T-helper 17 cell (primary cell): ENCODE measurements around the gene CCDC187. TPM values are rescaled to one million over a fixed set of nuclear protein-coding genes. Genes with fewer than 3 reads are reported as not detected.
"Not testable (repeated sequence)": the region's sequence is repeated elsewhere in the genome, so short reads cannot be mapped to it uniquely, and the experiment has no call there.

Experiments
- ATAC-seq: fragments of 150-1000 bp; cut with Tn5 transposase; 2 replicates; pipeline ENCODE4 v1.10.0; 2021; ENCODE audit warnings: mild to moderate bottlenecking, moderate library complexity
- DNase-seq, 3 donors: peaks; one replicate each; pipeline versions ENCODE4 v3.0.0 to v3.0.0-alpha.2; 2020 to 2021
- H3K9me3 ChIP-seq: one replicate; pipeline ENCODE4 v1.7.0; 2013; ENCODE audit warnings: low read length, mild to moderate bottlenecking; ENCODE audit not compliant: control insufficient read depth, poor library complexity, severe bottlenecking
- H3K27ac Mint-ChIP-seq: one replicate; pipeline ENCODE4 v1.8.0; 2022; ENCODE audit warnings: mild to moderate bottlenecking, moderate library complexity, mixed read lengths
- H3K27me3 Mint-ChIP-seq: one replicate; pipeline ENCODE4 v1.8.0; 2022; ENCODE audit warnings: mixed read lengths
- H3K36me3 Mint-ChIP-seq: one replicate; pipeline ENCODE4 v1.8.0; 2022; ENCODE audit warnings: low read depth, mixed read lengths
- H3K4me1 Mint-ChIP-seq: one replicate; pipeline ENCODE4 v1.8.0; 2022; ENCODE audit warnings: mild to moderate bottlenecking, mixed read lengths
- H3K4me3 Mint-ChIP-seq: one replicate; pipeline ENCODE4 v1.8.0; 2022; ENCODE audit warnings: mild to moderate bottlenecking, moderate library complexity, mixed read lengths
- total RNA-seq, 4 donors: library from RNA in 2 of 4; stranded (reverse) in 2 of 4; gene quantifications; one replicate each; pipeline ENCODE4 v1.2.3 and lab custom pipeline; 2022 to 2026

CCDC187 gene
- under 1 TPM in 1 of 2 donors, not detected in 1; 0.12 TPM for total RNA-seq
- 0 reads per million in 2 donors for total RNA-seq (lab: John Stamatoyannopoulos, UW)

- Mint-ChIP-seq H3K27ac (no peak within 1 kb of the TSS), H3K4me1 (peaks cover 4% of the 10 kb centered on the region), H3K4me3 (no peak within 1 kb of the TSS), H3K27me3 (no peaks in the 10 kb centered on the region), H3K36me3 (no peaks in the 10 kb centered on the region)
- no peak for ATAC-seq
- H3K9me3 ChIP-seq: no peaks in the 10 kb centered on the region
- DNase-seq: no peak
Observed at GRCh38 chr9:136303825-136304416, at the start of gene CCDC187. Gene CCDC187 (minus strand): TSS chr9:136304094. CDS start chr9:136303830, 264 bp downstream.

DNA sequence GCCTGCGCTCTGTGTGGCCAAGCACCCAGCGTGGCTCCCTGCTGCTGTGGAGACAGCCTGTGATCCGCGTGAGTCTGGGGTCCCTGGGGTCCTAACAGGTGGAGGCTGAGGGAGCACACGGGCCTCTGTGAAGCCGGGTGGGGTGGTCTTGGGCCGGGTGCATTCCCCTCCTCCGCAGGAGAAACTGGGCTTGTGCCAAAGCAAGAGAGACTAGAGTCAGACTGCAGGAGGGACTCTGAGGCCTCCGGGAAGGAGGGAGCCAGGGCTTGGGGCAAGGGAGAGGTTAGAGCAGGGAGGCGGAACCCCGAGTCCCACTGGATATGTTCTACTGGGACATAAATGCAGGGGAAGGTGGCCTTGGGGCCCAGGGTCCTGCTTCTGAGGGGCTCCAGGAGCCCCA, 49.2 kb upstream of the CCDC187 start:
- DNase-seq: no peak
- no peaks in the 10 kb centered on the region for H3K9me3 ChIP-seq
- H3K27me3 Mint-ChIP-seq: no peaks in the 10 kb centered on the region
- no peaks in the 10 kb centered on the region for H3K36me3 Mint-ChIP-seq
- no peak for ATAC-seq
- H3K4me3 Mint-ChIP-seq: no peak overlapping the region
- H3K27ac Mint-ChIP-seq: peak overlapping the region; percentile 62
- peaks cover 2% of the 10 kb centered on the region for H3K4me1 Mint-ChIP-seq

DNA sequence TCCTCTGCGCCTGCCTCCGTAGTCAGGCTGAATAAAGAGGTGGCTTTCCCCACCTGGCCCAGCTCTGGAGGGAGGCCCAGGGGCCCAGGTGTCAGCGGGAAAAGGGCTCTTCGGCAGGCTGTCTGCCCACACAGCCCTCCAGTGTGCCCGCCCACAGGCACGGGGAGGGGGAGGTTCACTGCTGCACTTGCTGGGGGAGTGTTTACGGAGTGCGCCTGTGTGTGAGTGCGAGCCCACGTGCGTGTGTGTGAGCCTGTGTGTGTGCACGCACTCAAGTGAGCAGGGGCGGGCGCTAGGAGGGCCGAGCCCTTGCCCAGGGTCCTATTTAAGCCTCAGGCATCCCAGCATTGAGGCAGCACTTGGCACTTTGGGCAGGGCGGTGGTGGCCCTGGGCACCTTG, 48.8 kb upstream of the CCDC187 start:
- no peak for DNase-seq
- Mint-ChIP-seq H3K4me3 (no peak overlapping the region), H3K27me3 (no peaks in the 10 kb centered on the region), H3K27ac (peak overlapping the region; percentile 62), H3K4me1 (peaks cover 2% of the 10 kb centered on the region), H3K36me3 (no peaks in the 10 kb centered on the region)
- no peaks in the 10 kb centered on the region for H3K9me3 ChIP-seq
- peak; percentile 20 for ATAC-seq

- H3K4me3 Mint-ChIP-seq, H3K4me1 Mint-ChIP-seq, DNase-seq, ATAC-seq, H3K36me3 Mint-ChIP-seq, H3K27ac Mint-ChIP-seq, H3K9me3 ChIP-seq, H3K27me3 Mint-ChIP-seq: not testable (repeated sequence)
Observed at GRCh38 chr9:136351868-136352267, 48.0 kb upstream of the CCDC187 start.

DNA sequence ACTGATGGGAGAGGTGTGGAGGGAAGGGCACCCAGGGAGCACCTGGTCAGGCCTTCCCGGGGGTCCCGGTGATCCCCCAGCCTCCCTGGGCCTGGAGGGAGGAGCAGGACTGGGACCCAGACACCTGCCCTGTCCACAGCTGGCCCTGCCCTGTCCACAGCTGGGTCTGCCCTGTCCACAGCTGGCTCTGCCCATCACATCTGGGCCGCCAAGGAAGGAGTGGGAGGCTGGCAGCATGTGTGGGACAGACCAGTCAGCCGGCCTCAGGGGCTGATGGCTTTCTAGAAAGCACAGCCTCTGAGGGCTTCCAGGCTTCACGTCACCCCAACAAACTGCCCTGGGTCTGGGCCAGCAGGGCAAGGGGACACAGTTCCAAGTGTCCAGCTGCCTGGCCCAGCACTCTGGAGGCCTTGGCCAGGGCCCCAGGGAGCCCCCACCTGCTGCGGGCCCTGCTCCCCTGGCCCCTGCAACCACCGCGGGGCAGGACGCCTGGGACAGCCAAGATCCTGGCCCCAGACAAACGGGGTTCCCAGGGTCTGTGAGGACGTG, 47.4 kb upstream of the CCDC187 start:
- Mint-ChIP-seq H3K36me3 (no peaks in the 10 kb centered on the region), H3K27me3 (no peaks in the 10 kb centered on the region), H3K4me1 (no peaks in the 10 kb centered on the region), H3K27ac (no peak overlapping the region), H3K4me3 (no peak overlapping the region)
- no peaks in the 10 kb centered on the region for H3K9me3 ChIP-seq
- DNase-seq (no peak), ATAC-seq (no peak)

DNA sequence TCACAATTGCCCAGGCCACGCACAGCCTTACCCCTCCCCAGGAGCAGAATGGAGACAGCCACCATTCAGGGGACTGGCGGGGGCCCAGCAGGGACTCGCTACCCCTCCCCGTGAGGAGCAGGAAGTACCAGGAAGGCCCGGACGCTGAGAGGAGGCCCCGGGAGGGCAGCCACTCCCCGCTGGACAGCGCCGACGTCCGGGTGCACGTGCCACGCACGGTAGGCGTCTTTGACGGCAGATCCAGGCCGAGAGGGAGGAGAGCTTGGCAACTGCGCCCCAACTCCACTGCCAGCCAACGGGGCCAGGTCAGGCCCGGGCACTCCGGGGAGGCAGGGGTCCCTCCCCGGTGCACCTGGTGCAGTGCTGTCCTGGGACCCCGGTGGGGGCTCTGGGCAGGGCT, 45.7 kb upstream of the CCDC187 start:
- H3K27ac Mint-ChIP-seq: no peak overlapping the region
- no peaks in the 10 kb centered on the region for H3K4me1 Mint-ChIP-seq
- ATAC-seq (no peak), DNase-seq (no peak)
- H3K27me3 Mint-ChIP-seq: no peaks in the 10 kb centered on the region
- no peaks in the 10 kb centered on the region for H3K9me3 ChIP-seq
- H3K4me3 Mint-ChIP-seq: peak overlapping the region; percentile 31
- H3K36me3 Mint-ChIP-seq: no peaks in the 10 kb centered on the region

GRCh38 chr9:136348691-136349090, 44.8 kb upstream of the CCDC187 start:
- no peaks in the 10 kb centered on the region for H3K9me3 ChIP-seq
- no peak for DNase-seq
- no peak overlapping the region for H3K27ac Mint-ChIP-seq
- H3K4me1 Mint-ChIP-seq: no peaks in the 10 kb centered on the region
- ATAC-seq: no peak
- H3K27me3 Mint-ChIP-seq: no peaks in the 10 kb centered on the region
- no peaks in the 10 kb centered on the region for H3K36me3 Mint-ChIP-seq
- no peak overlapping the region for H3K4me3 Mint-ChIP-seq

DNA sequence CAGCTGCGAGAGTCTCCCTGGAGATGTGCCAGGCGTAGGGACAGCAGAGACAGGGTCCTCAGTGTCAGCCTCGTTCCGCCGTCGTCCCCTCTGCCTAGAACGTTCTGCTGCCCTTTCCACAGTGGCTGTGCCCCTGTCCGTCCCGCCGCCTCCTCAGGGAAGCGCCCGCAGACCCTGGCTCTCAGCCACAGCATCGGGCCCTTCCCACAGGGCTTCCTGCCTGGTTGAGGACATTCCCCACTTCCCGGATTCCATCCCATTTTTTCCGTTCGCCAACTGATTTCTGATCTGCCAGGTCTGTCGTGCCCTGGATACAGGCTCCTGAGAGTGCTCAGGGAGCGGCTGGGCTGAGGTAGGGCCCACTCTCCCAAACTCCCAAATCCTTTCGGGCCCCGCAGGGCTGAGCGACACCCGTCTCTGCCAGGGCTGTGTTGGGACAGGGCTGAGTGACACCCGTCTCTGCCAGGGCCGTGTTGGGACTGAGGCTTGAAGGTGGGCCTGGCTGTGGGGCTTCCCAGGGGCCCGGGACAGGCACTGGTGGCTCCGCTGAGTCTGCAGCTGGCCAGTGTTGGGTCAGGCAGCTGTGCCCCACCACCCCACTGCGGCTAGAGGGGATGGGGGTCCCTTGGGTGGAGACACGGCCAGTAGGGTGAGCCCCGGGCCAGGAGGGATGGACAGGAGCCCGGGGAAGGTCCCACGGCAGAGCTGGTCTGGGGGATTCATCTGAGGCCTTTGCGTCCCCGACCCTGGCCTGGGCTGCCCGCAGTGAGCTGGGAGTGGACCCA, 43.8 kb upstream of the CCDC187 start:
- no peak overlapping the region for H3K4me3 Mint-ChIP-seq
- H3K4me1 Mint-ChIP-seq: no peaks in the 10 kb centered on the region
- DNase-seq (no peak), ATAC-seq (no peak)
- H3K9me3 ChIP-seq: no peaks in the 10 kb centered on the region
- no peaks in the 10 kb centered on the region for H3K36me3 Mint-ChIP-seq
- H3K27me3 Mint-ChIP-seq: no peaks in the 10 kb centered on the region
- no peak overlapping the region for H3K27ac Mint-ChIP-seq

GRCh38 chr9:136346927-136347465, 43.1 kb upstream of the CCDC187 start:
- H3K9me3 ChIP-seq: no peaks in the 10 kb centered on the region
- Mint-ChIP-seq H3K36me3 (no peaks in the 10 kb centered on the region), H3K27me3 (no peaks in the 10 kb centered on the region), H3K4me3 (no peak overlapping the region), H3K27ac (no peak overlapping the region), H3K4me1 (no peaks in the 10 kb centered on the region)
- no peak for ATAC-seq
- DNase-seq: no peak

DNA sequence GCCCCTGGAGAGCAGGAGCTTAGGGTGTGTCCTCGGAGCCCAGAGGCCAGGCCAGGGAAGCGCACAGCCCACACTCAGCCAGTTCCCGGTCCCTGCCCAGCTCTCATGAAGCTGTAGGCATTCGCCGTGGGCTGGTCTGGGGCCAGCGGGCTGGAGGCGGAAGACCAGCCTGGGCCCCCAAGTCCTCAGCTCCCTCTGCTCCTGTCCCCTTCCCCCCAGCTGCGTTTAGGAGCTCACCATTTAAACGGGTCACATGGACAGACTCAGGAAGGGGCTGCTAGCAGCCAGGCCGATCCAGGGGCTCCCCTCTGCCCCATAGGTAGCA, 42.2 kb upstream of the CCDC187 start:
- H3K27ac Mint-ChIP-seq: no peak overlapping the region
- no peaks in the 10 kb centered on the region for H3K9me3 ChIP-seq
- no peak overlapping the region for H3K4me3 Mint-ChIP-seq
- no peaks in the 10 kb centered on the region for H3K27me3 Mint-ChIP-seq
- DNase-seq: no peak
- H3K4me1 Mint-ChIP-seq: no peaks in the 10 kb centered on the region
- ATAC-seq: no peak
- no peaks in the 10 kb centered on the region for H3K36me3 Mint-ChIP-seq

- DNase-seq (no peak), ATAC-seq (no peak)
- H3K27ac Mint-ChIP-seq: no peak overlapping the region
- no peaks in the 10 kb centered on the region for H3K27me3 Mint-ChIP-seq
- H3K4me1 Mint-ChIP-seq: no peaks in the 10 kb centered on the region
- no peaks in the 10 kb centered on the region for H3K36me3 Mint-ChIP-seq
- no peak overlapping the region for H3K4me3 Mint-ChIP-seq
- H3K9me3 ChIP-seq: no peaks in the 10 kb centered on the region
Observed at GRCh38 chr9:136345281-136346156, 41.6 kb upstream of the CCDC187 start.

DNA sequence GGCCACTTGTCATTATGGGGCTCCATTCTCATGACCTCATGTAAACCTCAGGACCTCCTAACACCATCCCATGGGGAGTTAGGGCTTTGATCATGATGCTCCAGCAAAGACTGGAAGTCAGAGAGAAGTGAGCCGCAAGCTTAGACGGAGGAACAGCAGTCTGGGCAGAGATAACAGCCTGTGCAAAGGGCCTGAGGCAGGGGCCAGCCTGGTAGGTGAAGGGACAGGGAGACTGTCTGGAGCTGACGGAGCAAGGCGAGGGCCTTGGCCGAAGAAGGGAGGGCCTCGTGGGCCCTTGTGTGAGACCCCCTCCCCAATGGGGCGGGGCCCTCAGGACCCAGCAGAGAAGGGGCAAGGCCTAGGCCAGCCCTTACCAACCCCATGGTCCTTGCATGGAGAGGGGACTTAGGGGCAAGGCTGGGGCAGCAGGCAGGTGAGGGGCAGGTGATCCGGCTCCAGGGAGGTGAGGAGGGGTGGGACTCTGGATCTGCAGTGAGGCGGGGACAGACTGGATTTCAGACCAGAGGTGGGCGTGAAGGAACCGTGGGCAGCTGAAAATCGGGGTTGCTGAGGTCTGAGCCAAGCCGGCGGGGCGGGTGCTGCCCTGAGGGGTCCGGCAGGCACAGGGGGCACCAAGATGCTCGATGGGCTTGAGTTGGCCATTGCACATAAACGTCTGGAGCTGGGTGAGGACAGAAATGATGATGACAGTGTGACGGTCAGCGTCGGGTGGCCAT, 40.8 kb upstream of the CCDC187 start:
- no peak for ATAC-seq
- no peaks in the 10 kb centered on the region for H3K4me1 Mint-ChIP-seq
- H3K9me3 ChIP-seq: no peaks in the 10 kb centered on the region
- H3K4me3 Mint-ChIP-seq: no peak overlapping the region
- H3K36me3 Mint-ChIP-seq: no peaks in the 10 kb centered on the region
- no peaks in the 10 kb centered on the region for H3K27me3 Mint-ChIP-seq
- no peak for DNase-seq
- H3K27ac Mint-ChIP-seq: no peak overlapping the region
